ENCODE results near the gene KLHL17.

KLHL17 gene

GRCh38 chr1:952603-953002 is 7.8 kb upstream of the KLHL17 start:
- no peak for DNase-seq (ENCODE audit: low spot score)

DNA sequence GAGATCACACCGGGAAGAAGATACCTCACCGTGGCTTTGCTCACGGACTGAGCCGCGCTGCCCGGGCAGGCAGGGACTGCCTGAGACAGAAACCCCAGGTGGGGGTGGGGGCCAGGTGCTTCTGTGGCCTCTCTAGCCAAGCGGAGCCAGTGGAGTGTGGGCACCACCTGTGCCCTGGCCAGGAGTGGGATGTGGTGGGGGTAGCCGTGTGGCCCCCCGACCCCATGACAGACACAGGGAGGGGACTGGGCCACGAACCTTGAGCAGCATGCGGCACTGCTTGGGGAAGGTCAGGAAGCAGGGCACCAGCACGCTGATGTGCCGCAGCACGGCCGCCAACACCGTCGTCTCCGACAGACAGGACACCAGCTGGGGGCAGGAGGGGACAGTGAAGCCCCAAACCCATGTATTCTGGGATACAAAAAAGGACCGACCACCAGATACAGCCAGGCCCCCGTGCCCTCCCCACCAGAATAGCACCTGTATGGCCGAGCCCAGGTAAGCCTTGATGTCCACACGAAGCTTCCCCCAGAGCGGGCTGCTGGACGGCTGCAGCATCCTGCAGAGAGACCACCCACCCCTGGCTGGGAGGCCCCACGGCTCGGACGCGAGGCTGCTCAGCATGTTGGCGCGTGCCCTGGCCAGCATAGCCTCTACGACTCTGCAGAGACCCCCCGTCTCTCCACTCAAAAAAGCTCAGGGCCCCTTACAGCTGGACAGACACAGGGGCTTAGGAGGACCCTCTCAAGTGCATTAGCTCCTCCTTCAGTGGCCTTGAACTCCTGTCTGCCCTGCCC is 6.7 kb upstream of the KLHL17 start:
- DNase-seq (ENCODE audit: low spot score): no peak

- DNase-seq (ENCODE audit: low spot score): no peak
Measured at GRCh38 chr1:954927-955326, 5.5 kb upstream of the KLHL17 start.

DNA sequence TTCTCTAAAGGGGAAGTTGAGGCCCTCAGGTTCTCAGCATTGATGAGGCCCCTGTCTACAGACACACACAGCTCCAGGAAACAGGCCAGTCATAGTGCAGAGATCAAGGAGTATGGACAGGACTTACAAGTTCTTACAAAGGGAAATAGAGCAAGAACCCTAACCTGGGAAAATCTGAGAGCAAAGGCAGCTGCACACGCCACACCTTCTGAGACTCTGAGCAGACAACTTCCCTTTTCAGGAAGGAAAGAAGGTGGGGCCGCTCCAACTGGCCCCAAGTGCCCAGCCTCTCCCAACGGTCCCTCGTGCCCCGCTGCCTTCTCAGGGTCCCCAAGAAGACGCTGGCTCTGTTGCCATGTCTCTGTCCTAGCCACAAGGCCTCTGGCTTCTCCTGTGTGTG is 4.9 kb upstream of the KLHL17 start:
- DNase-seq (ENCODE audit: low spot score): no peak

GRCh38 chr1:956636-957035 is 3.7 kb upstream of the KLHL17 start:
- no peak for DNase-seq (ENCODE audit: low spot score)

DNA sequence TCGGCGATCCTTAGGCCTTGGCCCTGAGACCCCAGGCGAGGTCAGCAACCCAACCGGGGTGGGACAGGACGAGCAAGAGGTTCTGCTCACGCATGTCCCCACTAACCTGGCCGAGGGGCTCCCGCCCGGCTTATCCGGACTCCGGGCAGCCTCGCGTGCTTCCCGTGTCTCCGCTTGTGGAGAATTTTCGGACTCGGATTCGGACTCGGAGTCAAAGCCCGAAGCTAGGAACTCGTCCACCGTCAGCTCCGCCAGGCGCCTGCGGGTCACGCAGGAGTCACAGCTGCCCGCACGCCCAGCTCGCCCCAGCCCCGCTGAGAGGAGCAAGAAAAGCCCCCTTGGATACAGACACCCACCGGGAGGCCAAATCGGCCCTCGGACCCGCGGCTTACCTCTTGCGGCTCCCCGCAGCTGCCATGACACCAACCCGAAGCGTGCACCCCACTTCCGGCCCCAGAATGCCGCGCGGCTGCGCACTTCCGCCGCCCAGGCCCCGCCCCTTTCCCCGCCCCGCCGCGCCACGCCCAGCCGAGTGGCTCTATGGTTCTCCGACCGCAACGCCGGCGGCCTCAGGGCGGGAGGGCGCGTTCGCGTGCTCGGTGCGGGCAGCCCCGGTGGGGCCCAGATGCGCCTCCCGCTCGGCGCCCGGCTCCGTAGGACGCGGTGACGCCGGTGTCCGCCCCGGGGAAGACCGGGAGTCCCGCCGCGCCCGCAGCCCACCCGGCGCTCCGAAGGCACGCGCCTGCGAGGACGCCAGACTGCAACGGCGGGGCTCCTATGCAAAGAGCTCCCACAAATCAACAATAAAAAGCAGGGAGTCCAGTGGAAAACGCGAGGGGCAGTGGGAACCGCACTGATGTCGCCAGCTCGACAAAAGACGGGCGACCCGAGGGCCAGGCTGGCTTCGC is 1.3 kb upstream of the KLHL17 start, which contains the start of gene NOC2L:
Gene NOC2L (minus strand): TSS at position 434 of the 908 bp plus-strand sequence. CDS start 16 bp downstream, at position 418.
- peak; percentile 99 for DNase-seq (ENCODE audit: low spot score)

GRCh38 chr1:959731-960362 is 537 bp upstream of the KLHL17 start:
- no peak for DNase-seq (ENCODE audit: low spot score)

DNA sequence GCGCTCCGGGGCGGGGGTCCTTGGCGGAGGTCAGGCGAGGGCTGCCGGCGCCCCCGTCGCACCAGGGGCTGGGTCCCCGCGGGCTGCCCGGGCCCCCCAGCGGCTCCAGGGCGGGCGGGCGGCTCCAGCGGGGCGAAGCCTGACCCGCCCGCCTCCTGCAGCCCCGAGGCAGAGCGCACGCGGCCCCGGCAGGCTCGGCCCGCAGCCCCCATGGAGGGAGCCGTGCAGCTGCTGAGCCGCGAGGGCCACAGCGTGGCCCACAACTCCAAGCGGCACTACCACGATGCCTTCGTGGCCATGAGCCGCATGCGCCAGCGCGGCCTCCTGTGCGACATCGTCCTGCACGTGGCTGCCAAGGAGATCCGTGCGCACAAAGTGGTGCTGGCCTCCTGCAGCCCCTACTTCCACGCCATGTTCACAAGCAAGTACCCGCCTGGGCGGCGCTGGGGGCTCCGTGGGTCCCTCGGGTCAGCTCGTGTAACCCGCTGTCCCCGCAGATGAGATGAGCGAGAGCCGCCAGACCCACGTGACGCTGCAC is 817 bp downstream of the KLHL17 start:
- DNase-seq (ENCODE audit: low spot score): no peak

DNA sequence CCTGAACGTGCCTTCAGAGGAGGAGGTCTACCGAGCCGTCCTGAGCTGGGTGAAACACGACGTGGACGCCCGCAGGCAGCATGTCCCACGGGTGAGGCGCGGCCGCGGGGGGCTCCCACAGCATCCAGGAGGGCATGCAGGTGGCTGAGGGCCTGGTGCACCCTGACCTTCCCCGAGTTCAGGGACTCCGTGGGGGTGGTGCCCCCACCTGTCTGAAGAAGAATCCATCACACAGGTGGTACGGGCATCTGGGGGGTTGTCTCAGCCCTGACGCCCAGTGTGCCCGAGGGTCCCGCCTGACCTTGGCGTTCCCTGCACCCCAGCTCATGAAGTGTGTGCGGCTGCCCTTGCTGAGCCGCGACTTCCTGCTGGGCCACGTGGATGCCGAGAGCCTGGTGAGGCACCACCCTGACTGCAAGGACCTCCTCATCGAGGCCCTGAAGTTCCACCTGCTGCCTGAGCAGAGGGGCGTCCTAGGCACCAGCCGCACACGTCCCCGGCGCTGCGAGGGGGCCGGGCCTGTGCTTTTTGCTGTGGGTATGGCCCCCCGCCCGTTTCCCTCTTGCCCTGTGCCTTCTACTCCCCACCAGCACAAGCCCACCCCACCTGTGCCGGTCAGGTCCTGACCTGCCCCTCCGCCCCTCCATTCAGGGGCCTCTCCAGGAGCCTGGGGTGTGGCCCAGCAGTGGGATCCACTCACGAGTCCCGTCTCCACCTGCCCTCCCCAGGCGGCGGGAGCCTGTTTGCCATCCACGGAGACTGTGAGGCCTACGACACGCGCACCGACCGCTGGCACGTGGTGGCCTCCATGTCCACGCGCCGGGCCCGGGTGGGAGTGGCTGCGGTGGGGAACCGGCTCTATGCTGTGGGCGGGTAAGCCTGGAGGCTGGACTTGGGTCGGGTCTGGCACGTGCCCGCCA is 2.3 kb downstream of the KLHL17 start:
- DNase-seq (ENCODE audit: low spot score): no peak

- no peak for DNase-seq (ENCODE audit: low spot score)
Measured at GRCh38 chr1:963301-963651, 2.9 kb downstream of the KLHL17 start.

DNA sequence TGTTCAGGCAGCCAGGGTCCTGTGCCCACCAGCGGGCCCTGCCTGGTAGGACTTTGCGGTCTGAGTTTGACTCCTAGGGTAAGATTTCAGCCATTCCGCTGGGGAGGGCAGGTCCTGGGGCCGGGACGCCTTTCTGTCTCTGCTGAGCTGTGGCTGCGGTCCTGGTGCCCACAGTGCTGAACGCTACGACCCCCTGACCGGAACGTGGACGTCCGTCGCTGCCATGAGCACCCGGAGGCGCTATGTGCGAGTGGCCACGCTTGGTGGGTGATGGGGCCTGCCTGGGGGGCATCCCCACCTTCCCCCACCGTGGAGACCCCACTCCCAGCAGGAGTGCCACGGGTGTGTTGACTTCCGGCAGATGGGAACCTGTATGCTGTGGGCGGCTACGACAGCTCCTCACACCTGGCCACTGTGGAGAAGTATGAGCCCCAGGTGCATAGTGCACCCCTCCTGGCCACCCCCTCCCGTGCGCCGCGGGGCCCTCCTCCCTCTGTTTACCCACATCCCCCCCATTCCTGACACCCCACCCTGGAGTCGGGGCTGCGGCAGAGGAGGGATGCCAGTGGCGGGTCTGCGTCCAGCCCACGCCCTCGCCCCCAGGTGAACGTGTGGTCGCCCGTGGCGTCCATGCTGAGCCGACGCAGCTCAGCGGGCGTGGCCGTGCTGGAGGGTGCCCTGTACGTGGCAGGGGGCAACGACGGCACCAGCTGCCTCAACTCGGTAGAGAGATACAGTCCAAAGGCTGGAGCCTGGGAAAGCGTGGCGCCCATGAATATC is 3.6 kb downstream of the KLHL17 start:
- DNase-seq (ENCODE audit: low spot score): no peak

DNA sequence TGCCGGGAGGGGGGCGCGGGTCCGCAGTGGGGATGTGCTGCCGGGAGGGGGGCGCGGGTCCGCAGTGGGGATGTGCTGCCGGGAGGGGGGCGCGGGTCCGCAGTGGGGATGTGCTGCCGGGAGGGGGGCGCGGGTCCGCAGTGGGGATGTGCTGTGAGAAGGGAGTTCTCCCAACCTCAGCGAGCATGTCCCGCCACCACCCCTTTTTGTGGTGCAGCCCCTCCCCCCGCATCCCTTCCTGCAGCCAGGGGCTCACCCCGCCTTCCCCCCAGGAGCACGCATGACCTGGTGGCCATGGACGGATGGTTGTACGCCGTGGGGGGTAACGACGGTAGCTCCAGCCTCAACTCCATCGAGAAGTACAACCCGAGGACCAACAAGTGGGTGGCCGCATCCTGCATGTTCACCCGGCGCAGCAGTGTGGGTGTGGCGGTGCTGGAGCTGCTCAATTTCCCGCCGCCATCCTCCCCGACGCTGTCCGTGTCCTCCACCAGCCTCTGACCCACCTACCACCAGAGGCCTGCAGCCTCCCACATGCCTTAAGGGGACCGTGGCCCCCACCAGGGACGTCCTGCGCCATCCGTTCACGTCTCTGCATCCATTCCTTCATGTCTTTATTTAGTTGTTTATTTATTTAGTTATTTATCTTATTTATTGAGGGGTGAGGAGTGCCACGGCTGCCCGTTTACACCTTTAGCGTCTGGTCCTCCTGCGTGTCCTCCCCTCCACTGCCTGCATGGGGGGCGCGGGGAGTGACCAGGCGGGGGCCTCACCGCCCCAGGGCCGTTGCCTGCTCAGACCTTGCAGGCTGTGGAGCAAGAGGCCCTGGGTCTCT is 4.5 kb downstream of the KLHL17 start:
- no peak for DNase-seq (ENCODE audit: low spot score)

DNA sequence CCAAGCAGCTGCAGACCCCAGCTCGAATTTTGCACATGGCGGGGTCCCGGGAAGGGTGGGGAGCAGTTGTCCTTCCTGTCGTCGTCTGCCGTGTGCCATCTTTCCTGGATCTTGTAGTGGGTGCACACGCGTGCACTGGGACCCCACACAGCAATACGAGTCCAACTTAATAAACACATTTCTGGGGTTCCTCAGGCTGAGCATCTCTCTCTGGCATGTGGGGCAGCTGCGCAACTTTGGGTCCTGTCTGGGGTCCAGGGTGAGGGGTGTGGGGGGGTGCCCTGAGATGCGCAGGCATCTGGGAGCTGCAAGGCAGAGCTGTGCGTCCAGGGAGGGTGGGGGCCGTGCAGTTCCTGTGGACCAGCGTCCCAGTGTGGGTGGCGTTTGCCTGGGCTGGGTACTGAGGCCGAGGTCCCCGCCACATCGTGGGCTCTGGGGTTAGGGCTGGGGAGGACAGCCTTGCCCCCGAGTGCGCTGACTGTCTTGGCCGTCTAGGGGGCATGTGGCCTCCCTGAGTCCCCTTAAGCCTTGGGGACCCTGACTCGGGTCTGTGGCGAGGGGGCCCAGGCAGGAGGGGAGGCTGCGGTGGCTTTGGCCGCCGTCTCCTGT is 5.2 kb downstream of the KLHL17 start:
- no peak for DNase-seq (ENCODE audit: low spot score)

DNA sequence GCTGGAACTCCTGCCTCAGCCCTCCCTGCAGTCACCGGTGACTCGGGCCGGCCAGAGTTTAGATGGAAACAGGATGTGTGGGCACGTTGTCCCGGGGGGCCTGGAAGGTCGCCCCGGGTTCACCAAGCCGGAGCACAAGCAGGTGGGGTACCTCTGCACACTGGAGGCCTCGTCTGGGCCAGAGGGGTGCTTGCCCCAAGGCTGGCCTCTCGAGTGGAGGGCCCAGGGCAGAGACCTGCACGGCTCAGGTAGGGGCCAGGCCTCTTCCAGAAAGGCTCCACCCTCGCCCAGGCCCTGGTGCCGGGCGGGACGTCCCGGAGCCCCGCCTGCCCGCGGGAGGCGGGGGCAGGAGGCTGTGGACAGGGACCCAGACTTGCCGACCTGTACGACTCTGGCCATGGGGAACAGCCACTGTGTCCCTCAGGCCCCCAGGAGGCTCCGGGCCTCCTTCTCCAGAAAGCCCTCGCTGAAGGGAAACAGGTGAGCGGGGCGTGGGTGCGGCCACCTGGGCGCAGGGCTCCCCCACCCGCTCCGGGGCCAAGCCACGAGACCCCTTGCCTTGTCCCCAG is 5.8 kb downstream of the KLHL17 start, which contains the start of gene PLEKHN1:
Gene PLEKHN1 (plus strand): TSS at position 348 of the 569 bp plus-strand sequence. CDS start 50 bp downstream, at position 398.
- no peak for DNase-seq (ENCODE audit: low spot score)

DNA sequence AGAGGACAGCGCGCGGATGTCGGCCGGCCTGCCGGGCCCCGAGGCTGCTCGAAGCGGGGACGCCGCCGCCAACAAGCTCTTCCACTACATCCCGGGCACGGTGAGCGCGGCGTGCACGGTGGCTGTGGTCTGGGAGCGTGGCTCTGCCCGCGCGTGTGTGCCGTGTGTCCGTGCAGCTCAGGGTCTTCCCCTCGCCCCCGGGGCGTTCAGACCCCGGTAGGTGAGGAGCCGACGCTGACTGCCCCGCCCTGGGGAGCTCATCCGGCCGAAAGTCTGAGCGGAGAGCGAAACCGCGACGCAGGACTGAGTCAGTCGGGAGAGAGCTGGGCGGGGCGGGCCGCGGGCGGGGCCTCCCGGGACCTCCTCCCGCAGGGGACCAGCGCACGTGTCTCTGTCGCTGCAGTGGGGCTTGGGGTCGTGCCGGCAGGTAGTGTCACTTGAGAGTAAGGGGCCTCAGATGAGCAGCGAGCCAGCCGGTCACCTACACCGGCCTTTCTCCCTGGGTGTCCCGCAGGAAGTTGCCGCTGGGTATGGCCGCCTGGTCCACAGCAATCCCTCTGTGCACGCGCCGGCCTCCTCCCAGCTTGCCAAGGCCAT is 6.4 kb downstream of the KLHL17 start:
- no peak for DNase-seq (ENCODE audit: low spot score)

- DNase-seq (ENCODE audit: low spot score): no peak
Measured at GRCh38 chr1:967466-968343, 7.3 kb downstream of the KLHL17 start.

DNA sequence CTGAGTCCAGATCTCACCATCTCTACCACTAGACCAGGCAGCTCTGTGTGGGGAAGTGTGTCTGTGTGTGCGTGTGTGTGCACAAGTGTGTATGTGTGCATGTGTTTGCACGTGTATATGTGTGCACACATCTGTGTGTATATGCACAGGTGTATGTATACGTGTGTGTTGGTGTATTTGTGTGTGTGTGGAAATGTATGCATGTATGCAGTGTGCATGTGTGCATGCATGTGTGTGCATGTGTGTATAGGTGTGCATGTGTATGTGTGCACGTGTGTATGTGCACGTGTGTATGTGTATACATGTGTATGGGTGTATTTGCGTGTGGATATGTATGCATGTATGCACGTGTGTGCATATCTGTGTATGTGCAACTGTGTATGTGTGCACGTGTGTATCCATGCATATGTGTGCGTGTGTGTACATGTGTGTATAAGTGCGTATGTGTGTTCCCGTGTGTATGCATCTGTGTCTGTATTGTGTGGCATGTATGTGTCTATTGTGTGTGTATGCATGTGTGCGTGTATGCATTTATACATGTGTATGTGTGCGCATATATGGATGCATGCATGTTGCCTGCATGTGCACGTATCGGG is 9.0 kb downstream of the KLHL17 start:
- no peak for DNase-seq (ENCODE audit: low spot score)

Data from left forelimb (tissue), 1 donor.